T-helper 9 cell (primary cell): Measurements from ENCODE around the gene MAP3K4.

ENCODE experiments used
- DNase-seq: peaks from one replicate; pipeline ENCODE4 v3.0.0-alpha.2; 2020
- total RNA-seq, 2 donors: gene quantifications; one replicate each; lab custom pipeline; 2026; lab: John Stamatoyannopoulos, UW

The MAP3K4 gene
- 124 to 218 reads per million in 2 donors for total RNA-seq

- peak; percentile 77 for DNase-seq
These were observed at the start of gene MAP3K4 for GRCh38 chr6:160991406-160992060. TSS of gene MAP3K4 (plus strand) at chr6:160991769. CDS start at chr6:160991932, 163 bp downstream.

DNA sequence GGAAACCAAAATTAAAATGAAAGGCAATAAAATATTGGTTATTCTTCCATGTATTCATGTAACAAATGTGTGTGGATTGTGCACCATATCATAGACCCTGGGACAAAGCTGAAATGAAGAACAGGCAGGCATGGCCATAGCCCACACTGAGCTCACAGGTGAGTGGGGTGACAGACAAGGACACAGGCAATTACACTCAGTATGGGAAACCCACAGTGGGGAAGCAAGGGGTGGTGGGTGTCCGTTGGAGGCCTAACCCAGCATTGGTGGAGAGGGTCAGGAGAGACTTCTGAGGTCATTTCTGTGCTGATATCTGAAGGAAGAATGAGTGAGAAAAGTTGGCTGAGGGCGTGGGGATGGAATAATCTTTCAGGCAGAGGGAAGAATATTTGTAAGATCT lies 47.6 kb upstream of the MAP3K4 start:
- no peak for DNase-seq

DNA sequence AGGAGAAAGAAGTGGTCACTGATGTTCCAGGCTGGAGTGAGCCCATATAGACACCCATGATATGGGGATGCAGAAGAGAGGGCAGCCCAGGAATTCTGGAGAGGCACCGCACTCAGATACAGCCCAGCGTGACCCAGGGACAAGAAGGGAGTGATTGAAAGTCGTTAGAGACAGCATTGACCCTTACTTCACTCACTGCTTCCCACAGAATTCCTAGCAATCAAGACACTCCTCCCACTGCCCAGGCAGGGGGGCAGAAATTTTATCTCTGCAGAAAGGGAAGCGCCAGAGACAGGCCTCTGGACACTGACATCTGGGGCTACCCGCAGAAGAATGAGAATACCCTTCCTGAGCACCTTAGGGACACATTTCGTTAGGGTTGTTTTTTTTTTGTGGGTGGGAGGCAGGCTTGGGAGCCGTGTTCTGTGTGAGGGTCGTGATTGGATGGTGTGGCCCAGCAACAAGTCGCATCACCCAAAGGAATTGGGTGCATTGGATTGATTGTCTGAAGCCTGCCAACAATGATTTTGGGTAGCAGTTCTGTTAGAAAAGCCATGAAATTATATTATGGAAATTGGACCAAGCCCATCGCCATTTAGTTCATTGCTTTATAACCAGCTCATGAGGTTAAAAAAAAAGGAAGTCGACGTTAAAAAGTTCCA lies 45.9 kb upstream of the MAP3K4 start:
- DNase-seq = no peak

DNA sequence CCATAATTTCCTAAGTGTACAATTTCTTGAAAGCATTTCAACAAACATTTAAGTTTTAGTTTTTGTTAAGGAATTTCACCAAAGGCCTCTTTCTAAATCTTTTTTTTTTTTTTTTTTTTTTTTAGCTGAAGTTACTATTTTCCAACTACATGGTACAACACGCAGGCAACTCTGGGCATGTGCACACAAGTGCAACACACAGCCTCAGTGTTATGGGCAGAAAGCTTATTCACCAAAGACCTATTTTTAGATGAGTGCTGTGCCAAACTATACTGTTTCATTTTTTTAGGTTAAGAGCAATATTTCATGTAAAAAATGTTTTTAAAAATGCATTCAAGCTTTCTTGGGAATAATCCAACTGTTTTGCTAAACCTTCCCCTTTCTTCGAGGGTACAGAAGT lies 42.0 kb upstream of the MAP3K4 start:
- no peak for DNase-seq

DNA sequence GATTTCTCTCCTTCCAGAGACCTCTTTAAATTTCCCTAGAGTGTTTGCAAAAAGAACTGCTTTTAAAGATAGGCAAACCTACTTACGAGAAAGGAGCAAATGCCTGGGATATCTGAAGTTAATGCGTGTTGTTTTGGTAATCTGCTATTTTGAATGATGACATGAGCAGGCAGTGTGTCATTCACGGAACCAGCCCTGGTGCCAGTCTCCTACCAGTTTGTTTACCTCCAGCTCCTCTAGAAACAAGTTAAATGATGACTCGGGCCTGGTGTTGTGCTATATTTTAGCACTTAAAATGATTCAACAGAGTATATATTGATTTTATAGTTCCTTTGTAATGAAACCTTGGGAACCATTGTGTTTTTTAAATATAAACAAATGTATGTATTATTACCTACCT lies 41.1 kb upstream of the MAP3K4 start:
- DNase-seq = no peak

DNA sequence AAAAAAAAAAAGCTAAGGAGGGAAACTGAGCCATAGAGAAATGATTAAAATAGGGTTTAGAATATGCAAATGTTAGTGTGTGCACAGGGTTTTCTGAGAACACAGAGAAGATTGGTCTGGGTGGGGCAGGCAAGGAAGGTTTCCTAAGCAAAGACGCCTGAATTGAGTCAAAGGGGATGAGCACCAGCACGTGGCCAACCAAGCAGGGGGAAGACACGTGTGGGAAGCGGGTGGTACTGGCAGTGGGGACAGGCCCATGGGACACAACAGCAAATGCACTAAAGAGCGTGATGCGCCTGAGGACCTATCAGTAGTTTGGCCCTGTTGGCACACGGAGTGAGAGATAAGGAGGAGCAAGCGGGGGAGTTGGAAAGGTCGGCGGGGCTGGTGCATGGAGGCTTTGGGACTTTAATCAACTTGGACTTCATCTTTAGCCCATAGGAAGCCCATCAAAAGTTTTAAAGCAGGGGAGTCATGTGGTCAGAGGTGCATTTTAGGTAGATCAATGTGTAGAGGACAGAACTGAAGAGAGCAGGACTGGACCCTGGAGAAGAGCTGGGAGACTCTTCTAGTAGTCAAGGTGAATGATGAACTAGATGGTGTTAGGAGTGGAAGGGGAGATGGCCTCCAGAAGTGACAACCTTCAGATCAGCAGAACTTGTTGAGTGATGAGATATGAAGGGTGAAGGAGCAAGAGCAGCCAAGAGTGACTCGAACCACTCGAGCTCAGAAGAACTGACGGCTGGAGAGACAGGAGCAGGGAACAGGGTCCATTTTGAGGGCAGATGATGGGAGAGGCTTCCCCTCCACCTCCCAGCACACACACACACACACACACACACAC lies 40.2 kb upstream of the MAP3K4 start:
- no peak for DNase-seq

DNA sequence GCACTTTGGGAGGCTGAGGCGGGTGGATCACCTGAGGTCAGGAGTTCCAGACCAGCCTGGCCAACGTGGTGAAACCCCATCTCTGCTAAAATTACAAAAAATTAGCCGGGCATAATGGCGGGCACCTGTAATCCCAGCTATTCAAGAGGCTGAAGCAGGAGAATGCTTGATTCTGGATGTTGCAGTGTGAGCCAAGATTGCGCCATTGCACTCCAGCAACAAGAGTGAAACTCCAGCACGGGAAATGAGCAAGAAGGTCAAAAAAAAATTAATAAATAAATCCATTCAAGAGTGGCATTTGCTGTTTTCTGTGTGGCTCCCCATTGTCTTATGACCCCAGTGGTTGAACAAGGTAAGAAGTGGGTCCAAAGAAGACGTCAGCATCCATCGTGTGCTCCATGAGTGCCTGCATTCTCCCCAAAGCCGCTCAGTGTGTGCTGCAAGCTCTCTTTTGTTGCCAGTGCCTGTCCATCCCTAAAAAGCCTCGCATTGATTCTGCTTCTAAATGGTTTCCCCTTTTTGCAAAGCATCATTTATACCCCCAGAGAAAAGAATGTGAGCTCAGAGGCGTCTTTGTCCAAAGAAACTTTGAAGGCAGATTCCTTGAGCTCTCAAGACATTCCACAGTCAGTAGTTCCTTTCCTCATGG lies 38.8 kb upstream of the MAP3K4 start:
- DNase-seq = no peak

GRCh38 chr6:160955508-160956295 lies 35.9 kb upstream of the MAP3K4 start:
- DNase-seq = no peak

DNA sequence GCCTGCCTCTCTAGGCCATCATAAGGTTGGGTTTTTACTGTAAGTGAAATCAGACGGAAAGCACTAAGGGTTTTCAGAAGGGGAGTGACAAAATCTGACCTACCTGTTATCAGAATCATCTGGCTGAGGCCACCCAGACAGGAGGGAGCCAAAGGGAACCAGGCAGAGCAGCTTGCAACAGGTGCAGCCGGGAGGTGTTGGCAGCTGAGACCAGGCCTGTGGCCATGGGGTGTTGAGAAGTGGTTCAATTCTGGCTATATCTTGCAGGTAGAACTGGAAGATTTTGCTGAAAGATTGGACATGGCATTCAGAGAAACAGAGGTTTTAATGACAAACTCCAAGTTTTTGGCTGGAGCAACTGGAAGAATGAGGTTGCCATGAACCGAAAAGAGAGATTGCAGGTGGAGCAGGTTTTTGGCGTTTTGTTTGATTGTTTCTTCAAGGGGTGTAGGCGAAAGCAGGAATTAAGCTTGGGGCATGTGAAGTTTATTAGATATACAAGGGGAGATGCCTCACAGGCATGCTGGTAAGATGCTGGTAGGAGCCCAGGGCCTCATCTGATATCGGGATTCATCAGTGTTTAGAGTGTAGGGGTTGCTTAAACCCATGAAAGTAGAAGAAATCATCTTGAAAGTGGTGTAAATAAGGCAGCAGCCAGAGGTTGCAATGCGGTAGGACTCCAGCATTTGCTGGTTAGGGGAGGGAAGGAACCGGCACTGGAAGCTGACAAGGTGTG lies 35.1 kb upstream of the MAP3K4 start:
- DNase-seq = no peak

- DNase-seq = no peak
These were observed 31.7 kb upstream of the MAP3K4 start for GRCh38 chr6:160959726-160960435.

GRCh38 chr6:160960839-160961238 lies 30.7 kb upstream of the MAP3K4 start:
- no peak for DNase-seq

- DNase-seq = no peak
These were observed 28.5 kb upstream of the MAP3K4 start for GRCh38 chr6:160962835-160963623.

GRCh38 chr6:160963651-160964050 lies 27.9 kb upstream of the MAP3K4 start:
- no peak for DNase-seq

DNA sequence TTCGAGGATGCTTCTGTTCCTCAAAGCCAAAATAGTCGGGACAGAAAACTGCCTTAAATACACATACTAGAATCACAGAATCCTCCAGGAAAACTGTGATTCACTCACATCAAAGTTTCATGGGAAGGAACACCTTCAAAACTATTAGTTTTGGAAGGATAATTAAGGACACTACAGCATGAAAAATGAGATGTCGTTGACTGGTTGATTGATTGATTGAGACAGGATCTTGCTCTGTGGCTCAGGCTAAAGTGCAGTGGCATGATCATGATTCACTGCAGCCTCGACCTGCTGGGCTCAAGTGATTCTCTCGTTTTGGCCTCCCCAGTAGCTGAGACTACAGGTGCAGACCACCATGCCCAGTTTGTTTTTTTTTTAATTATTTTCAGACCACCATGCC lies 25.7 kb upstream of the MAP3K4 start:
- DNase-seq = no peak

DNA sequence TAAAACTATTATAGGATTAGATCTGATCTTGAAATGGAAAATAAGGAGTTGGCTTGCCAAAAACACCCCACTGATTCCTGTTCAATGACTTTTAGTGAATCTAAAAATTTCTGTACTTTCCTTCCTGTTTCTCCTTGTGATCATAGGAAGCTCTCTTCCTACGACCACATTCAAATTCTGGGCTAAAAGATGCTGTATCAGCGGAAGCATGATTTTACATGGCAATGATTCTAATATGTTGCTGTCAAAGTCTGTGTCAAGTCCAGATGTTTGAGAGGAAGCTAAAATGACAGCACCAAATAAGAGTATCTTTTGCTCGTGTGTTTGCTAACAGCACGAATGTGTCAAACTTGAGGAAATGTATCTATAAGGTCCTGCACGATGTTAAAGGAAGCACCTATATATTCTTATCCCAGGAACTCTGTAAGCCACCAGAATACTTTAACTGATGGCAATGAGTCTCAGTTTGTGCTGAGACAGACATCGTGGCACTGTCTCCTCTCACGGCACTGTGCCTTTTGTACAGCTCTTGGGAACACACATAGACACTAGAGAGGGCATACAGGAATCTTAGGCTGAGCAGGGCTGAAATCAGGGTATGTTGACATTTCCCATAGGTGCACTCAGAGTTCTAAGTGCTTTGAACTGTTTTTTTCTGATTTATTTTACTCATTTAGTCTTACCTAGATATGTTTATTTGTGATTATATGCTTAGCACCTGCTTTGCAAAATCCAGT lies 24.9 kb upstream of the MAP3K4 start:
- DNase-seq = no peak

DNA sequence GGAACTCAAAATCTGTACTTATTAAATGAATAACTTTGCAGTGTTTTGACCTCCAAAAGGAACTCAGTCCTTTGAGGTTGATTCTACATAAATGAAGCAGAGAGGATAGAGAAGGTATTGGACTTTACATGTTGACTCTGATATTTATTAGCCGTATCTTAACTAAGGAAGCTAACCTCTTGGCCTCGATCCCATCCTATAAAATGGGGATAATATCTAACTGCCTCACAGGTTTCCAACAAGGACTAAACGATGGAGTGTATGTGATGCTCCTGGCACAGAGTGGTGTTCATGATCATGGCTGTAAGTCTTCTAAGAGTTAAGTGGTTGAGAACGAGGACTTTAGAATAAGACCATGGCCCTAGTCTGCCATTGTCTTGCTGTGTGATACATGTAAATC lies 24.2 kb upstream of the MAP3K4 start:
- no peak for DNase-seq

DNA sequence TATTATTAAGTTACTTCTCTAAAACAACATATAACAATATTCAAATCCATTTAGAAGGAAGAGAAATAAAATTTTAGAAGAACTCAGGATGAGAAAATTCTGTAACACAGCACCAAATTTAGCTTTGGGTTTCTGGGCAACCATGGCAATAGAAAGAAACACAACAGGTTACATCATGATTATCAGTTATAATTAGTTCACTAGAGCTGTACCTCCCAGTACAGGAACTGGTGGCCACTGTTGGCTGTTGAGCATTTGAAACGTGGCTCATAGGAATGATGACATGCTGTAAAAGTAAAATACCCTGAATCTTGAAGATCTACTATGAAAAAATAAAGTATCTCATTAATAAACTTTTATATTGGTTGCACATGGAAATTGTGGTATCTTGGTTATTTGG lies 23.7 kb upstream of the MAP3K4 start:
- no peak for DNase-seq

DNA sequence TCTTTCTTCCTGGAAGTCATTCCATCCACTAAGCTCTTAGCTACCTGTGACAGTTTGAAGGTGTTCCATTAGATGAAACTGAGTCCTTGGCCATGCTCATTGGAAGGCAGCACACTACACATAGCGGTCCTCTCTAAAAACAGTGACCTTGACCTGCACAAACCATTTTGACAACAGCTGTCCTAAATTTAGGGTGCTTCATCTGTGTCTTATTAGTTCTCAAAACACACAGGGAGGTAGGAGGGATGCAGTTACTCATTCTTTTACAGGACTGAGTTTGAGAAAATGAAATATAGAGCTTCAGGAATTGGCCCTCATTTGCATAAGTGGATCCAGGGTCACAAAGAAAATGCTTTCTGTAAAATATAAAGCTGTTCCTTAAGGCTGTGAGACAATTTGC lies 20.4 kb upstream of the MAP3K4 start:
- no peak for DNase-seq

GRCh38 chr6:160972111-160972510 lies 19.5 kb upstream of the MAP3K4 start:
- DNase-seq = no peak
